Activated T-cell treated with anti-CD3 and anti-CD28 coated beads, Interleukin-2, amount 50 U/mL, for 72 hours (primary cell): ENCODE data around the gene MICALL2. TPM values are rescaled to one million over a fixed set of nuclear protein-coding genes. Genes with fewer than 3 reads are reported as not detected.

Experiments used
- ATAC-seq, 2 donors: fragments of 150-1000 bp; cut with Tn5 transposase; replicated peaks in 1 of 2; 2 replicates each; pipeline ENCODE4 v1.10.0; 2021; ENCODE audit warnings: moderate library complexity in 2 of 2, mild to moderate bottlenecking in 1 of 2
- DNase-seq, 2 donors: peaks; one replicate each; pipeline ENCODE4 v3.0.0; 2021 to 2022; ENCODE audit warnings: mixed read lengths in 1 of 2
- H3K27ac Mint-ChIP-seq: one replicate; pipeline ENCODE4 v1.8.0; 2022; ENCODE audit warnings: mild to moderate bottlenecking, moderate library complexity, mixed read lengths
- H3K27me3 Mint-ChIP-seq: one replicate; pipeline ENCODE4 v1.8.0; 2022; ENCODE audit warnings: low read depth, mixed read lengths
- H3K36me3 Mint-ChIP-seq, 2 donors: one replicate each; pipeline ENCODE4 v1.8.0; 2022; ENCODE audit warnings: mixed read lengths in 2 of 2, mild to moderate bottlenecking in 1 of 2; ENCODE audit not compliant: insufficient read depth in 2 of 2
- H3K4me1 Mint-ChIP-seq: one replicate; pipeline ENCODE4 v1.8.0; 2022; ENCODE audit warnings: low read depth, mixed read lengths
- H3K4me3 Mint-ChIP-seq, 2 donors: one replicate each; pipeline ENCODE4 v1.8.0; 2022; ENCODE audit warnings: mild to moderate bottlenecking in 2 of 2, mixed read lengths in 2 of 2, moderate library complexity in 2 of 2
- H3K9me3 Mint-ChIP-seq, 2 donors: one replicate each; pipeline ENCODE4 v1.8.0; 2022; ENCODE audit warnings: mixed read lengths in 2 of 2
- total RNA-seq, 2 donors: library from RNA; stranded (reverse); gene quantifications; one replicate each; pipeline ENCODE4 v1.2.3, GENCODE V29; 2022

Gene MICALL2
- total RNA-seq, 2 donors from 2014 or later: 3.5 to 3.7 TPM

- Mint-ChIP-seq H3K9me3 (no peaks in the 10 kb centered on the region), H3K4me1 (no peaks in the 10 kb centered on the region), H3K27me3 (no peaks in the 10 kb centered on the region), H3K27ac (no peak overlapping the region), H3K4me3 (no peak overlapping the region), H3K36me3 (peaks cover 0 to 11% of the 10 kb centered on the region in 2 donors)
- DNase-seq (no peak), ATAC-seq (no peak)
These were observed 27.3 kb upstream of the MICALL2 start for GRCh38 chr7:1486571-1486970.

GRCh38 chr7:1485156-1485555, 25.9 kb upstream of the MICALL2 start:
- peaks cover 0 to 5% of the 10 kb centered on the region in 2 donors for H3K36me3 Mint-ChIP-seq
- H3K4me1 Mint-ChIP-seq: no peaks in the 10 kb centered on the region
- H3K9me3 Mint-ChIP-seq: no peaks in the 10 kb centered on the region
- H3K27me3 Mint-ChIP-seq: no peaks in the 10 kb centered on the region
- no peak overlapping the region for H3K4me3 Mint-ChIP-seq
- DNase-seq (no peak), ATAC-seq (no peak)
- no peak overlapping the region for H3K27ac Mint-ChIP-seq

GRCh38 chr7:1484569-1484968, 25.3 kb upstream of the MICALL2 start:
- no peak for DNase-seq
- peaks cover 0 to 5% of the 10 kb centered on the region in 2 donors for H3K36me3 Mint-ChIP-seq
- no peak overlapping the region for H3K27ac Mint-ChIP-seq
- no peak overlapping the region for H3K4me3 Mint-ChIP-seq
- H3K27me3 Mint-ChIP-seq: no peaks in the 10 kb centered on the region
- H3K4me1 Mint-ChIP-seq: no peaks in the 10 kb centered on the region
- H3K9me3 Mint-ChIP-seq: no peaks in the 10 kb centered on the region
- ATAC-seq: no peak

GRCh38 chr7:1483536-1484505, 24.6 kb upstream of the MICALL2 start:
- no peak for DNase-seq
- no peak for ATAC-seq
- Mint-ChIP-seq H3K4me1 (no peaks in the 10 kb centered on the region), H3K27ac (no peak overlapping the region), H3K36me3 (peaks cover 0 to 5% of the 10 kb centered on the region in 2 donors), H3K4me3 (no peak overlapping the region), H3K27me3 (no peaks in the 10 kb centered on the region), H3K9me3 (no peaks in the 10 kb centered on the region)

- DNase-seq (no peak), ATAC-seq (no peak)
- H3K9me3 Mint-ChIP-seq: no peaks in the 10 kb centered on the region
- no peak overlapping the region for H3K4me3 Mint-ChIP-seq
- no peaks in the 10 kb centered on the region for H3K4me1 Mint-ChIP-seq
- H3K27ac Mint-ChIP-seq: no peak overlapping the region
- no peaks in the 10 kb centered on the region for H3K27me3 Mint-ChIP-seq
- peaks cover 0 to 2% of the 10 kb centered on the region in 2 donors for H3K36me3 Mint-ChIP-seq
These were observed 23.8 kb upstream of the MICALL2 start for GRCh38 chr7:1483079-1483478.

GRCh38 chr7:1481300-1481699, 22.0 kb upstream of the MICALL2 start:
- H3K9me3 Mint-ChIP-seq: no peaks in the 10 kb centered on the region
- no peaks in the 10 kb centered on the region for H3K27me3 Mint-ChIP-seq
- ATAC-seq (no peak), DNase-seq (no peak)
- H3K4me1 Mint-ChIP-seq: no peaks in the 10 kb centered on the region
- H3K36me3 Mint-ChIP-seq: peaks cover 0 to under 1% of the 10 kb centered on the region in 2 donors
- H3K27ac Mint-ChIP-seq: no peak overlapping the region
- no peak overlapping the region for H3K4me3 Mint-ChIP-seq

- Mint-ChIP-seq H3K9me3 (no peaks in the 10 kb centered on the region), H3K4me3 (no peak overlapping the region), H3K27me3 (no peaks in the 10 kb centered on the region), H3K27ac (no peak overlapping the region), H3K36me3 (no peaks in the 10 kb centered on the region), H3K4me1 (no peaks in the 10 kb centered on the region)
- ATAC-seq (no peak), DNase-seq (no peak)
These were observed 21.4 kb upstream of the MICALL2 start for GRCh38 chr7:1480670-1481069.

- H3K27me3 Mint-ChIP-seq: no peaks in the 10 kb centered on the region
- no peak for DNase-seq
- H3K36me3 Mint-ChIP-seq: no peaks in the 10 kb centered on the region
These were observed 20.0 kb upstream of the MICALL2 start for GRCh38 chr7:1479287-1479686.

GRCh38 chr7:1478480-1478879, 19.2 kb upstream of the MICALL2 start:
- peaks cover 9% of the 10 kb centered on the region for H3K4me1 Mint-ChIP-seq
- no peak overlapping the region for H3K4me3 Mint-ChIP-seq
- H3K36me3 Mint-ChIP-seq: no peaks in the 10 kb centered on the region

More at GRCh38 chr7:1479287-1479686, 20.0 kb upstream of the MICALL2 start:
- Mint-ChIP-seq H3K27ac (no peak overlapping the region), H3K4me3 (no peak overlapping the region), H3K4me1 (peaks cover 4% of the 10 kb centered on the region), H3K9me3 (no peaks in the 10 kb centered on the region)
- ATAC-seq: no peak

GRCh38 chr7:1476859-1477258, 17.6 kb upstream of the MICALL2 start:
- Mint-ChIP-seq H3K4me3 (no peak overlapping the region), H3K27ac (no peak overlapping the region), H3K27me3 (no peaks in the 10 kb centered on the region), H3K4me1 (peaks cover 11% of the 10 kb centered on the region), H3K36me3 (no peaks in the 10 kb centered on the region), H3K9me3 (no peaks in the 10 kb centered on the region)
- ATAC-seq: no peak
- no peak for DNase-seq

More at GRCh38 chr7:1478480-1478879, 19.2 kb upstream of the MICALL2 start:
- Mint-ChIP-seq H3K27me3 (no peaks in the 10 kb centered on the region), H3K27ac (no peak overlapping the region), H3K9me3 (no peaks in the 10 kb centered on the region)
- DNase-seq (no peak), ATAC-seq (no peak)

GRCh38 chr7:1475991-1476390, 16.7 kb upstream of the MICALL2 start:
- no peak for DNase-seq
- Mint-ChIP-seq H3K9me3 (no peaks in the 10 kb centered on the region), H3K36me3 (no peaks in the 10 kb centered on the region), H3K4me1 (peaks cover 11% of the 10 kb centered on the region), H3K27ac (no peak overlapping the region), H3K4me3 (no peak overlapping the region), H3K27me3 (no peaks in the 10 kb centered on the region)
- no peak for ATAC-seq

GRCh38 chr7:1475393-1475792, 16.1 kb upstream of the MICALL2 start:
- Mint-ChIP-seq H3K4me3 (no peak overlapping the region), H3K9me3 (no peaks in the 10 kb centered on the region), H3K4me1 (peaks cover 11% of the 10 kb centered on the region), H3K36me3 (no peaks in the 10 kb centered on the region), H3K27me3 (no peaks in the 10 kb centered on the region), H3K27ac (no peak overlapping the region)
- no peak for ATAC-seq
- DNase-seq: no peak

- Mint-ChIP-seq H3K9me3 (no peaks in the 10 kb centered on the region), H3K27me3 (no peaks in the 10 kb centered on the region), H3K4me1 (peaks cover 11% of the 10 kb centered on the region), H3K4me3 (no peak overlapping the region), H3K36me3 (no peaks in the 10 kb centered on the region), H3K27ac (no peak overlapping the region)
- DNase-seq: no peak
- ATAC-seq: no peak
These were observed 15.5 kb upstream of the MICALL2 start for GRCh38 chr7:1474736-1475135.
